Esophagus (tissue), 2 donors: ENCODE measurements around the gene C1R. TPM values are rescaled to one million over a fixed set of nuclear protein-coding genes. Genes with fewer than 3 reads are reported as not detected.
"Not testable (repeated sequence)": the region's sequence is repeated elsewhere in the genome, so short reads cannot be mapped to it uniquely, and the experiment has no call there.

Experiments used
- H3K27ac ChIP-seq, 2 donors: one replicate each; pipeline ENCODE4 v1.5.1; 2013; ENCODE audit warnings: low read depth in 2 of 2, mild to moderate bottlenecking in 2 of 2, inconsistent platforms in 1 of 2, low read length in 1 of 2, moderate library complexity in 1 of 2
- H3K27me3 ChIP-seq, 2 donors: one replicate each; pipeline ENCODE4 v1.6.1; 2013; ENCODE audit warnings: low read length in 2 of 2, control low read depth in 1 of 2, mild to moderate bottlenecking in 1 of 2; ENCODE audit not compliant: insufficient read depth in 2 of 2, control insufficient read depth in 1 of 2
- H3K36me3 ChIP-seq, 2 donors: one replicate each; pipeline ENCODE4 v1.6.1; 2013; ENCODE audit warnings: low read length in 1 of 2; ENCODE audit not compliant: control insufficient read depth in 2 of 2, insufficient read depth in 2 of 2
- H3K4me1 ChIP-seq, 2 donors: one replicate each; pipeline ENCODE4 v1.6.1; 2013; ENCODE audit warnings: low read length in 1 of 2; ENCODE audit not compliant: control insufficient read depth in 2 of 2, insufficient read depth in 2 of 2
- H3K4me3 ChIP-seq, 2 donors: one replicate each; pipeline ENCODE4 v1.5.1; 2013; ENCODE audit warnings: low read length in 2 of 2, mild to moderate bottlenecking in 2 of 2, low read depth in 1 of 2, moderate library complexity in 1 of 2
- H3K9me3 ChIP-seq, 2 donors: one replicate each; pipeline ENCODE4 v1.6.1; 2013; ENCODE audit warnings: mild to moderate bottlenecking in 2 of 2, low read depth in 1 of 2, low read length in 1 of 2, moderate library complexity in 1 of 2; ENCODE audit not compliant: control insufficient read depth in 2 of 2, insufficient read depth in 1 of 2
- WGBS, 2 donors: extraction: QIAGEN DNeasy Blood & Tissue Kit; methylation state at CpG; one replicate each; pipeline ENCODE4 v1.1.7; 2013; 5-methylcytosine and 5-hydroxymethylcytosine counted together
- polyA plus RNA-seq, 2 donors: library from polyadenylated mRNA; stranded (reverse); fragments of 200-250 nt; gene quantifications; one replicate each; pipeline ENCODE4 v1.2.3, GENCODE V29; 2013
- donor health status: healthy with polysubstance abuse.
- donor health status: Bipolar disorder and iron deficiency.

C1R gene
- polyA plus RNA-seq, 2 donors: 30.8 to 99.4 TPM

DNA sequence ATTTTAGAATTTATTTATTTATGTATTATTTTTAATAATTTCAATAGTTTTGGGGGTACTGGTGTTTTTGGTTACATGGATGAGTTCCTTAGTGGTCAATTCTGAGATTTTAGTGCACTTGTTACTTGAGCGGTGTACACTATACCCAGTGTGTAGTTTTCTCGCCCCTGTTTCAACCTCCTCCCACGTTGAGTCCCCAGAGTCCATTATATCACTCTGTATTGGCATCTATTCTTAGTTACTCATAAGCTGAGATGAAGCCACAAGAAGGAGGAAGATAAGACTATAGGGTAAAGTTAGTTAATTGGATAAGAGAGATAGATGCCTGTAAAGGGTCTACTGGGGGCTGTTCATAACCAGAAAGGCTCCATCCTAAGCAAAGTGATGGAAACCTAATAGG lies 27.7 kb downstream of the C1R start:
- H3K4me1 ChIP-seq: peaks cover 0 to 15% of the 10 kb centered on the region in 2 donors
- H3K4me3 ChIP-seq: no peak overlapping the region

DNA sequence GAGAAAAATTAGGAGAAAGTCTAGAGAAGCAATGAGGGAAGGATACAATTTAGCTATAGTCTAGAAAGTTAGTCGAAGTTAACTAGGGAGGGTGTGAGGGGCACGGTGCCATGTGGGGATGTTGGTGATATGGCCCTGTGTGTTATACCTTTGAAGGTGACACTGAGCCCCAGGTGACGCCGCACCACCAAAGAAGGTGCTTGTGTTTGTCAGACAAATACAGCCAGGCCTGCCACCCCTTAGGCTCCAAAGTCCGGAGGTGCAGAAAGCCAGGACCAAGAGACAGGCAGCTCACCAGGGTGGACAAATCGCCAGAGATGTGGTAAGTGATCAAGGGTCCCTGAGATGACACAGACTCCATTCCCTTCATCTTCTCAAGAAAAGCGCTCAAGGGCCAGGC lies 30.6 kb downstream of the C1R start:
- 81 to 93% methylated on average over 7 of the region's 7 CpGs for WGBS, 2 donors
- H3K9me3 ChIP-seq: no peaks in the 10 kb centered on the region
- peaks cover 0 to 6% of the 10 kb centered on the region in 2 donors for H3K4me1 ChIP-seq
- H3K27ac ChIP-seq: no peak overlapping the region
- H3K36me3 ChIP-seq: no peaks in the 10 kb centered on the region
- H3K27me3 ChIP-seq: no peaks in the 10 kb centered on the region
- H3K4me3 ChIP-seq: peak overlapping the region in 1 of 2 donors; percentile 39

More for the DNA sequence above, 27.7 kb downstream of the C1R start:
- Histone ChIP-seq H3K27ac (no peak overlapping the region), H3K9me3 (no peaks in the 10 kb centered on the region), H3K36me3 (no peaks in the 10 kb centered on the region), H3K27me3 (no peaks in the 10 kb centered on the region)
- 68 to 75% methylated on average over 3 of the region's 3 CpGs for WGBS, 2 donors

GRCh38 chr12:7061138-7061537 lies 31.1 kb downstream of the C1R start:
- Histone ChIP-seq H3K27ac (peak overlapping the region; percentile 74 to 81), H3K27me3 (no peaks in the 10 kb centered on the region), H3K4me3 (peak overlapping the region; percentile 1 to 39), H3K36me3 (no peaks in the 10 kb centered on the region), H3K9me3 (no peaks in the 10 kb centered on the region), H3K4me1 (peaks cover 0 to 4% of the 10 kb centered on the region in 2 donors)
- WGBS, 2 donors: 71 to 73% methylated on average over 13 of the region's 13 CpGs

GRCh38 chr12:7060353-7060954 lies 31.8 kb downstream of the C1R start, which contains the start of gene C1S:
C1S (plus strand) TSS chr12:7060718; CDS start chr12:7061913, 1,195 bp downstream.
- H3K4me1 ChIP-seq: peaks cover 0 to 4% of the 10 kb centered on the region in 2 donors
- H3K27ac ChIP-seq: peak within 1 kb of the TSS; percentile 74 to 81
- no peaks in the 10 kb centered on the region for H3K36me3 ChIP-seq
- H3K4me3 ChIP-seq: peak within 1 kb of the TSS; percentile 1 to 39
- H3K27me3 ChIP-seq: no peaks in the 10 kb centered on the region
- WGBS, 2 donors: 11 to 35% methylated on average over 10 of the region's 10 CpGs
- no peaks in the 10 kb centered on the region for H3K9me3 ChIP-seq

- peak overlapping the region in 1 of 2 donors; percentile 11 for H3K27ac ChIP-seq
- 84 to 90% methylated on average over 4 of the region's 4 CpGs for WGBS, 2 donors
These were observed 32.5 kb downstream of the C1R start for GRCh38 chr12:7059780-7060179.

DNA sequence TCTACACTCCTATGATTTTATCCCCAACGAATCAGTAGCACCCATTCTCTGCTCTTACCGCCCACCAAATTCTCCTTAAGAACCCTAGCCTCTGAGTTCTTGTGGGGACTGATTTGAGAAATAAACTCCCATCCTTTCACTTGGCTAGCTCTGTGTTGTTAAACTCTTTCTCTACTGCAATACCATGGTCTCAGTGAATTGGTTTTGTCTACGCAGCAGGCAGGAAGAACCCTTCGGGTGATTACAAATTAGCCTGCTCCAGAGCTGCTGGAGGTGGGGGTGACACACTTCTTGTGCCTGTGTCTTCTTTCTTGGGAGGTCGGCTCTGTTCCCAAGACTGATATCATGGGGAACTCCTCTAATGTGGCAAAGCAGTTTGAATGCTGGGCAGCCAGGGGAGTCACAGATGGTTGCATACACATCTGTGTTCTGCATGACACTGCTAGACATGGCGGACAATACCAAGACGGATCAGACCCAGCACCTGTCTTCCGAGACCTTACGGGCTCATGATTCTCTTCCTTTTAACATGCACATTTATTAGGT lies 33.3 kb downstream of the C1R start:
- H3K4me3 ChIP-seq: no peak overlapping the region
- peak overlapping the region in 1 of 2 donors; percentile 26 for H3K27ac ChIP-seq
- H3K36me3 ChIP-seq: no peaks in the 10 kb centered on the region
- 94 to 95% methylated on average over 9 of the region's 9 CpGs for WGBS, 2 donors
- peaks cover 0 to 4% of the 10 kb centered on the region in 2 donors for H3K4me1 ChIP-seq
- H3K27me3 ChIP-seq: no peaks in the 10 kb centered on the region
- H3K9me3 ChIP-seq: no peaks in the 10 kb centered on the region

More at GRCh38 chr12:7059780-7060179, 32.5 kb downstream of the C1R start:
- Histone ChIP-seq H3K27me3 (no peaks in the 10 kb centered on the region), H3K4me3 (no peak overlapping the region), H3K36me3 (no peaks in the 10 kb centered on the region), H3K4me1 (peaks cover 0 to 4% of the 10 kb centered on the region in 2 donors), H3K9me3 (no peaks in the 10 kb centered on the region)

- H3K9me3 ChIP-seq: no peaks in the 10 kb centered on the region
- peaks cover 0 to 4% of the 10 kb centered on the region in 2 donors for H3K4me1 ChIP-seq
- H3K27me3 ChIP-seq: no peaks in the 10 kb centered on the region
- no peak overlapping the region for H3K4me3 ChIP-seq
- no peak overlapping the region for H3K27ac ChIP-seq
- 83% methylated on average over 3 of the region's 3 CpGs for WGBS, 2 donors
- no peaks in the 10 kb centered on the region for H3K36me3 ChIP-seq
These were observed 33.9 kb downstream of the C1R start for GRCh38 chr12:7058163-7058845.

DNA sequence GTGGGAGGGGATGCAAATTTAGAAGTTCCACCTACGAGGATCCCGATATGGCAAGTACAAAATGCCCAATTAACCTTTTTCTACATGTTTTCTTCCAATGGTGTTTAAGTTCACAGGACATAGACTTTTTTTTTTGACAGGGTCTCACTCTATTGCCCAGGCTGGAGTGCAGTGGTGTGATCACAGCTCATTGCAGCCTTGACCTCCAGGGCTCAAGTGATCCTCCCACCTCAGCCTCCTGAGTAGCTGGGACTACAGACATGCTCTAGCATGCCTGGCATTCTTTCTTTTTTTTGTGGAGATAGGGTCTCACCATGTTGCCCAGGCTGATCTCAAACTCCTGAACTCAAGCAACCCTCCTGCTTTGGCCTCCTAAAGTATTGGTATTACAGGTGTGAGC lies 36.5 kb downstream of the C1R start:
- not testable (repeated sequence) for H3K36me3 ChIP-seq, H3K4me1 ChIP-seq, H3K4me3 ChIP-seq, H3K9me3 ChIP-seq, H3K27ac ChIP-seq, H3K27me3 ChIP-seq
- WGBS, 2 donors: 89 to 98% methylated on average over 2 of the region's 2 CpGs

DNA sequence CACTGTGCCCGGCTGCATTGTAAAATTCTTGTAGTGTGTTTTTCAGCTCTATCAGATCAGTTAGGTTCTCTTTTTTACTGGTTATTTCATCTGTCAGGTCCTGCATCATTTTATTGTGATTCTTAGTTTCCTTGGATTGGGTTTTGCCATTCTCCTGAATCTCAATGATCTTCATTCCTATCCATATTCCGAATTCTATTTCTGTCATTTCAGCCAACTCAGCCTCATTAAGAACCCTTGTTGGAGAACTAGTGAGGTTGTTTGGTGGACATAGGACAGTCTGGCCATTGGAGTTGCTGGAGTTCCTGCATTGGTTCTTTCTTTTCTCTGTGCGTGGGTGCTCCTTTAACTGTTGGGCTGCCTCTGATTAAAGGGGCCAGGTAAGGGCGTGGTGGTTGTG lies 37.3 kb downstream of the C1R start:
- Histone ChIP-seq H3K27ac (no peak overlapping the region), H3K9me3 (no peaks in the 10 kb centered on the region), H3K4me3 (no peak overlapping the region), H3K27me3 (no peaks in the 10 kb centered on the region), H3K36me3 (no peaks in the 10 kb centered on the region), H3K4me1 (no peaks in the 10 kb centered on the region)
- WGBS, 2 donors: 87 to 90% methylated on average over 4 of the region's 4 CpGs
